ENCODE data around the gene GNAO1. TPM values are rescaled to one million over a fixed set of nuclear protein-coding genes. Genes with fewer than 3 reads are reported as not detected.

The GNAO1 gene
- total RNA-seq, 1 donor = under 0.01 TPM

- no peak overlapping the region for H3K4me3 ChIP-seq (ENCODE audit: low read depth, low read length)
- no peak for DNase-seq (ENCODE audit: low read depth)
- TF ChIP-seq CTCF (IDR thresholded peaks at IDR 0.05; ENCODE audit: insufficient read depth, low read depth, low read length) = no peak
These were observed 98.1 kb downstream of the GNAO1 start for GRCh38 chr16:56289416-56289815.

GRCh38 chr16:56289862-56290261 lies 98.6 kb downstream of the GNAO1 start:
- TF ChIP-seq CTCF (IDR thresholded peaks at IDR 0.05; ENCODE audit: insufficient read depth, low read depth, low read length) = no peak
- H3K4me3 ChIP-seq (ENCODE audit: low read depth, low read length) = no peak overlapping the region
- no peak for DNase-seq (ENCODE audit: low read depth)

- DNase-seq (ENCODE audit: low read depth) = no peak
- H3K4me3 ChIP-seq (ENCODE audit: low read depth, low read length) = no peak overlapping the region
- no peak for TF ChIP-seq CTCF (IDR thresholded peaks at IDR 0.05; ENCODE audit: insufficient read depth, low read depth, low read length)
These were observed 102.7 kb downstream of the GNAO1 start for GRCh38 chr16:56294014-56294413.

- H3K4me3 ChIP-seq (ENCODE audit: low read depth, low read length) = no peak overlapping the region
- peak; percentile 43 for DNase-seq (ENCODE audit: low read depth)
- no peak for TF ChIP-seq CTCF (IDR thresholded peaks at IDR 0.05; ENCODE audit: insufficient read depth, low read depth, low read length)
These were observed 103.3 kb downstream of the GNAO1 start for GRCh38 chr16:56294579-56294978.

- H3K4me3 ChIP-seq (ENCODE audit: low read depth, low read length) = no peak overlapping the region
- DNase-seq (ENCODE audit: low read depth) = no peak
- TF ChIP-seq CTCF (IDR thresholded peaks at IDR 0.05; ENCODE audit: insufficient read depth, low read depth, low read length) = no peak
These were observed 103.9 kb downstream of the GNAO1 start for GRCh38 chr16:56295059-56295665.

GRCh38 chr16:56295739-56296527 lies 104.6 kb downstream of the GNAO1 start:
- DNase-seq (ENCODE audit: low read depth) = no peak
- H3K4me3 ChIP-seq (ENCODE audit: low read depth, low read length) = no peak overlapping the region
- no peak for TF ChIP-seq CTCF (IDR thresholded peaks at IDR 0.05; ENCODE audit: insufficient read depth, low read depth, low read length)

Data from fibroblast of villous mesenchyme (primary cell).